SK-N-SH (cell line): ENCODE measurements around the gene POLR1H. TPM values are rescaled to one million over a fixed set of nuclear protein-coding genes. Genes with fewer than 3 reads are reported as not detected.

Experiments used
- CTCF ChIA-PET: fragments of 300-600, 350-600 bp; formaldehyde crosslinking; extraction: SDS; loops from one replicate; lab custom pipeline; 2021; lab: Yijun Ruan, JAX
- POLR2A ChIA-PET: fragments of 350-600 bp; sonication (Branson Sonifier 250); formaldehyde crosslinking; extraction: SDS; loops from one replicate; lab custom pipeline; 2020; ENCODE audit warnings: antibody characterized with exemption, inconsistent platforms; lab: Yijun Ruan, JAX
- DNase-seq: peaks from one replicate; pipeline ENCODE4 v3.0.0; 2012
- H2AFZ ChIP-seq: fragments of 200-600 bp; sonication (generic); 2 replicates; pipeline ENCODE4 v1.8.1; 2016; ENCODE audit warnings: antibody characterized with exemption, mild to moderate bottlenecking, low read depth
- H3F3A ChIP-seq: fragments of 200-600 bp; sonication (generic); replicated peaks from 2 replicates; pipeline ENCODE3; 2016; ENCODE audit warnings: antibody characterized with exemption, mild to moderate bottlenecking; ENCODE audit not compliant: insufficient read depth
- H3K27ac ChIP-seq, 2 experiments: fragments of 200-500 bp in 1 of 2; fragments of 200-600 bp in 1 of 2; sonication (Bioruptor generic) in 1 of 2; sonication (generic), shearing (Covaris generic) in 1 of 2; 2 replicates each; pipeline versions ENCODE4 v1.5.1 to v1.6.1; 2014 to 2016; ENCODE audit warnings: low read depth in 2 of 2, inconsistent platforms in 1 of 2, low read length in 1 of 2, mild to moderate bottlenecking in 1 of 2, mixed read lengths in 1 of 2
- H3K27me3 ChIP-seq: fragments of 200-600 bp; sonication (generic), shearing (Covaris generic); 2 replicates; pipeline ENCODE4 v1.6.1; 2016; ENCODE audit warnings: mixed run types; ENCODE audit not compliant: insufficient read depth
- H3K36me3 ChIP-seq, 2 experiments: fragments of 200-500 bp in 1 of 2; fragments of 200-600 bp in 1 of 2; sonication (Bioruptor generic) in 1 of 2; sonication (generic) in 1 of 2; replicated peaks in 1 of 2; 2 replicates each; pipeline versions ENCODE3 to v1.5.1; 2014 to 2016; ENCODE audit warnings: low read length in 1 of 2, mild to moderate bottlenecking in 1 of 2; ENCODE audit not compliant: insufficient read depth in 2 of 2, control insufficient read depth in 1 of 2
- H3K4me1 ChIP-seq, 2 experiments: fragments of 200-500 bp in 1 of 2; fragments of 200-600 bp in 1 of 2; sonication (Bioruptor generic) in 1 of 2; sonication (generic), shearing (Covaris generic) in 1 of 2; 2 replicates each; pipeline versions ENCODE4 v1.5.1 to v1.6.1; 2014 to 2016; ENCODE audit warnings: low read depth in 1 of 2, low read length in 1 of 2, mixed run types in 1 of 2; ENCODE audit not compliant: insufficient read depth in 2 of 2, control insufficient read depth in 1 of 2
- H3K4me2 ChIP-seq: fragments of 200-600 bp; sonication (generic), shearing (Covaris generic); 2 replicates; pipeline ENCODE4 v1.6.1; 2017; ENCODE audit warnings: mixed run types
- H3K4me3 ChIP-seq, 2 experiments: fragments of 200-500 bp in 1 of 2; fragments of 200-600 bp in 1 of 2; sonication (Bioruptor generic) in 1 of 2; sonication (generic), shearing (Covaris generic) in 1 of 2; 2 replicates each; pipeline versions ENCODE4 v1.5.1 to v1.8.1; 2014 to 2016; ENCODE audit warnings: low read depth in 2 of 2, inconsistent platforms in 1 of 2, low read length in 1 of 2, mild to moderate bottlenecking in 1 of 2, mixed read lengths in 1 of 2, moderate library complexity in 1 of 2
- H3K79me2 ChIP-seq: fragments of 200-600 bp; sonication (generic); 2 replicates; pipeline ENCODE4 v1.8.1; 2017; ENCODE audit warnings: mild to moderate bottlenecking; ENCODE audit not compliant: insufficient read depth
- H3K9ac ChIP-seq: fragments of 200-600 bp; sonication (generic); 2 replicates; pipeline ENCODE4 v1.6.1; 2017; ENCODE audit warnings: mixed run types
- H3K9me2 ChIP-seq: fragments of 200-600 bp; sonication (generic); 2 replicates; pipeline ENCODE4 v1.6.1; 2017; ENCODE audit warnings: mixed run types
- H3K9me3 ChIP-seq: fragments of 200-600 bp; sonication (generic); 2 replicates; pipeline ENCODE4 v1.6.1; 2017; ENCODE audit warnings: mixed run types, mild to moderate bottlenecking, moderate library complexity
- H4K20me1 ChIP-seq: fragments of 200-600 bp; sonication (generic); 2 replicates; pipeline ENCODE4 v1.6.1; 2017; ENCODE audit warnings: mild to moderate bottlenecking, mixed run types; ENCODE audit not compliant: insufficient read depth
- CHD2 ChIP-seq: fragments of 150-350 bp; IDR thresholded peaks from 2 replicates; pipeline ENCODE4 v1.6.1; 2018; ENCODE audit warnings: low read length; ENCODE audit not compliant: partially characterized antibody
- CTCF ChIP-seq: fragments of 200-600 bp; sonication (generic); IDR thresholded peaks from 2 replicates; pipeline ENCODE4 v1.6.1; 2017; ENCODE audit warnings: antibody characterized with exemption, mild to moderate bottlenecking, moderate library complexity
- ELF1 ChIP-seq: IDR thresholded peaks from 2 replicates; pipeline ENCODE4 v1.4.0; 2012
- GABPA ChIP-seq: IDR thresholded peaks from 2 replicates; pipeline ENCODE4 v1.4.0; 2012; ENCODE audit warnings: low read depth, mild to moderate bottlenecking
- GATA2 ChIP-seq: sonication (generic); formaldehyde crosslinking; IDR thresholded peaks from 2 replicates; pipeline ENCODE4 v1.5.0; 2020; ENCODE audit warnings: mild to moderate bottlenecking, missing genetic modification reagents
- JUND ChIP-seq: IDR thresholded peaks from 2 replicates; pipeline ENCODE4 v1.4.0; 2012
- NRF1 ChIP-seq: IDR thresholded peaks from 2 replicates; pipeline ENCODE4 v1.6.1; 2012; ENCODE audit warnings: low read depth, mild to moderate bottlenecking, low read length
- SMC3 ChIP-seq: IDR thresholded peaks from 2 replicates; pipeline ENCODE4 v1.6.1; 2012; ENCODE audit warnings: low read depth, low read length, improper control_type of control experiment
- TAF1 ChIP-seq: IDR thresholded peaks from 2 replicates; pipeline ENCODE4 v1.6.1; 2012; ENCODE audit warnings: low read depth, mild to moderate bottlenecking, low read length, moderate library complexity, borderline replicate concordance
- WGBS: methylation state at CpG from one replicate; pipeline ENCODE4 v1.1.6; 2017; ENCODE audit warnings: low lambda C conversion rate; 5-methylcytosine and 5-hydroxymethylcytosine counted together
- polyA plus RNA-seq, 3 experiments: library from polyadenylated mRNA; depleted of rRNA; stranded (reverse); fragments of >200 nt; gene quantifications; 2 replicates each; pipeline ENCODE4 v1.2.3, GENCODE V29; 2012
- TF ChIP-seq, protein P1 (sequence below): IDR thresholded peaks from 2 replicates; pipeline ENCODE4 v1.4.0; 2012; ENCODE audit warnings: low read depth
- TF ChIP-seq, protein P2 (sequence below): IDR thresholded peaks from 2 replicates; pipeline ENCODE4 v1.4.0; 2012; ENCODE audit warnings: low read depth, borderline replicate concordance
- TF ChIP-seq, protein P3 (sequence below): IDR thresholded peaks from 2 replicates; pipeline ENCODE4; 2012
- TF ChIP-seq, protein P4 (sequence below): fragments of 150-350 bp; IDR thresholded peaks from 2 replicates; pipeline ENCODE4 v1.6.1; 2016; ENCODE audit warnings: mild to moderate bottlenecking, low read depth, low read length

POLR1H gene
- polyA plus RNA-seq, 1 of the 3 experiments (the other 2 are of a cell fraction): 40.6 TPM

DNA sequence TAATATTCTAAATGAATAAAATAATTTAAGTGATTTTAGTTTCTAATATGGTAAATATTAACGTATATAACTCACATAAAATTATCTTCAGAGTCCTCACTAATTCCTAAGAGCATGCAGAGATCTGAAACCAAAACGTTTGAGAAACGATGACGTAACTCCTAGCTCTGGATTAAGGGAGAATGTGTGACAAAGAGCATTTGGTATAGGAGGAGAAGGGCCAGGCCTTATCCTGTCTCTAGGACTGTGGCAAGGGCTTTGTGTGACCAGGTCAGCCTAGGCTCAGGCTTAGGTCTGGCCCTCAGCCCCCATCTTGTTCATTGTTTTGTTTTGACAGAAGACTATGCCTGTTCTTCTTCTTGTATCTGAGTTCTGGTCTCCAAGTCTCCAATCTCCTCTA is 19.2 kb upstream of the POLR1H start:
- no peaks in the 10 kb centered on the region for H3K27me3 ChIP-seq
- no peak overlapping the region for H2AFZ ChIP-seq
- no peak for DNase-seq
- H3K9me2 ChIP-seq: no peaks in the 10 kb centered on the region
- ChIA-PET CTCF (no interaction called here), POLR2A (no interaction called here)
- H3K27ac ChIP-seq: no peak overlapping the region; a peak in 1 of 4 replicates
- no peaks in the 10 kb centered on the region for H3K79me2 ChIP-seq
- no peak overlapping the region for H3K9ac ChIP-seq
- H4K20me1 ChIP-seq: no peaks in the 10 kb centered on the region
- H3K36me3 ChIP-seq: no peaks in the 10 kb centered on the region
- H3K4me2 ChIP-seq: no peak overlapping the region
- no peaks in the 10 kb centered on the region for H3K9me3 ChIP-seq
- H3K4me1 ChIP-seq: peaks cover 0 to 6% of the 10 kb centered on the region in 2 experiments; a peak in 1 of 4 replicates
- no peak overlapping the region for H3K4me3 ChIP-seq
- 87% methylated on average over 4 of the region's 4 CpGs for WGBS
- no peak for TF ChIP-seq TAF1
- TF ChIP-seq, protein P1, sequence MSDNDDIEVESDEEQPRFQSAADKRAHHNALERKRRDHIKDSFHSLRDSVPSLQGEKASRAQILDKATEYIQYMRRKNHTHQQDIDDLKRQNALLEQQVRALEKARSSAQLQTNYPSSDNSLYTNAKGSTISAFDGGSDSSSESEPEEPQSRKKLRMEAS: no peak
- no peaks in the 10 kb centered on the region for H3F3A ChIP-seq

DNA sequence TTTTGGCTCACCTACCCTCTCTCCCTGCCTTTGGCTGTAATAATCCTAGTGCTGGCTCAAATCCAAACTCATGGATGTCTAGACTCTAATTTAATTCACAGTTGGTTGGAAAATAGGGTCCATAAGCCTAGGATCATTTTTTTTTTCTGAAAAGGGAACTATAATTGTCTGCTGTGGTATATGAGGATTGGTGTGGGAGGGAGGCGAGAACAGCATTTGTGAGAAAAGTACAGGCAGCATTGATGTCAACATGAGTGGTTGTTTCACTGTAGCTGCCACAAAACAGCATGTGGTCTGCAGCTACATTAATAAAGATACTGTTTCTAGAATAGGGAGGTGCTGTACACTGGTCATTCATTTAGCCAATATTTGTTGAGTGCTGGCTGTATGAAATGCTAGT is 18.6 kb upstream of the POLR1H start:
- H3K9ac ChIP-seq: no peak overlapping the region
- H3K4me2 ChIP-seq: no peak overlapping the region
- peaks cover 0 to 6% of the 10 kb centered on the region in 2 experiments; a peak in 1 of 4 replicates for H3K4me1 ChIP-seq
- ChIA-PET CTCF (no interaction called here), POLR2A (no interaction called here)
- no peaks in the 10 kb centered on the region for H3K9me2 ChIP-seq
- no peak for DNase-seq
- no peak overlapping the region for H3K4me3 ChIP-seq
- no peaks in the 10 kb centered on the region for H3K36me3 ChIP-seq
- no peaks in the 10 kb centered on the region for H3F3A ChIP-seq
- no peak for TF ChIP-seq NRF1
- TF ChIP-seq, protein P2, sequence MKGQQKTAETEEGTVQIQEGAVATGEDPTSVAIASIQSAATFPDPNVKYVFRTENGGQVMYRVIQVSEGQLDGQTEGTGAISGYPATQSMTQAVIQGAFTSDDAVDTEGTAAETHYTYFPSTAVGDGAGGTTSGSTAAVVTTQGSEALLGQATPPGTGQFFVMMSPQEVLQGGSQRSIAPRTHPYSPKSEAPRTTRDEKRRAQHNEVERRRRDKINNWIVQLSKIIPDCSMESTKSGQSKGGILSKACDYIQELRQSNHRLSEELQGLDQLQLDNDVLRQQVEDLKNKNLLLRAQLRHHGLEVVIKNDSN: no peak
- TF ChIP-seq, protein P3, sequence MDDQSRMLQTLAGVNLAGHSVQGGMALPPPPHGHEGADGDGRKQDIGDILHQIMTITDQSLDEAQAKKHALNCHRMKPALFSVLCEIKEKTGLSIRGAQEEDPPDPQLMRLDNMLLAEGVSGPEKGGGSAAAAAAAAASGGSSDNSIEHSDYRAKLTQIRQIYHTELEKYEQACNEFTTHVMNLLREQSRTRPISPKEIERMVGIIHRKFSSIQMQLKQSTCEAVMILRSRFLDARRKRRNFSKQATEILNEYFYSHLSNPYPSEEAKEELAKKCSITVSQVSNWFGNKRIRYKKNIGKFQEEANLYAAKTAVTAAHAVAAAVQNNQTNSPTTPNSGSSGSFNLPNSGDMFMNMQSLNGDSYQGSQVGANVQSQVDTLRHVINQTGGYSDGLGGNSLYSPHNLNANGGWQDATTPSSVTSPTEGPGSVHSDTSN: no peak
- TF ChIP-seq CHD2: no peak
- no peak for TF ChIP-seq JUND
- TF ChIP-seq, protein P4, sequence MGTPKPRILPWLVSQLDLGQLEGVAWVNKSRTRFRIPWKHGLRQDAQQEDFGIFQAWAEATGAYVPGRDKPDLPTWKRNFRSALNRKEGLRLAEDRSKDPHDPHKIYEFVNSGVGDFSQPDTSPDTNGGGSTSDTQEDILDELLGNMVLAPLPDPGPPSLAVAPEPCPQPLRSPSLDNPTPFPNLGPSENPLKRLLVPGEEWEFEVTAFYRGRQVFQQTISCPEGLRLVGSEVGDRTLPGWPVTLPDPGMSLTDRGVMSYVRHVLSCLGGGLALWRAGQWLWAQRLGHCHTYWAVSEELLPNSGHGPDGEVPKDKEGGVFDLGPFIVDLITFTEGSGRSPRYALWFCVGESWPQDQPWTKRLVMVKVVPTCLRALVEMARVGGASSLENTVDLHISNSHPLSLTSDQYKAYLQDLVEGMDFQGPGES: no peak
- TF ChIP-seq GABPA: no peak
- no peak for TF ChIP-seq CTCF
- no peak for TF ChIP-seq TAF1
- TF ChIP-seq SMC3: no peak
- TF ChIP-seq GATA2: no peak
- TF ChIP-seq ELF1: no peak
- H3K27me3 ChIP-seq: no peaks in the 10 kb centered on the region
- no peaks in the 10 kb centered on the region for H3K79me2 ChIP-seq
- H3K9me3 ChIP-seq: no peaks in the 10 kb centered on the region
- H4K20me1 ChIP-seq: no peaks in the 10 kb centered on the region
- 95% methylated on average over 1 of the region's 1 CpG for WGBS
- no peak overlapping the region for H2AFZ ChIP-seq
- H3K27ac ChIP-seq: no peak overlapping the region; a peak in 1 of 4 replicates
